Stomach (tissue), 19 donors: ENCODE data around the gene TNS2. TPM values are rescaled to one million over a fixed set of nuclear protein-coding genes. Genes with fewer than 3 reads are reported as not detected.
A peak's percentile ranks its signal among the peaks of the same experiment; 100 is the strongest.

ENCODE experiments used
- DNase-seq, 2 donors: peaks; one replicate each; pipeline versions ENCODE4 v3.0.0 to v3.0.0-alpha.2; 2013 to 2019
- H3K27ac ChIP-seq, 5 donors: fragments of 200-600 bp in 4 of 5; sonication (generic) in 4 of 5; one replicate each; pipeline ENCODE4 v1.5.1; 2013 to 2019; ENCODE audit warnings: mild to moderate bottlenecking in 1 of 5, moderate library complexity in 1 of 5
- H3K27me3 ChIP-seq, 3 donors: fragments of 200-600 bp; sonication (generic); one replicate each; pipeline ENCODE4 v1.5.1; 2017 to 2019; ENCODE audit warnings: mixed run types in 1 of 3
- H3K36me3 ChIP-seq, 4 donors: fragments of 200-600 bp; sonication (generic); 1 replicate in 3 of 4; 2 replicates in 1 of 4; pipeline ENCODE4 v1.5.1; 2016 to 2019
- H3K4me1 ChIP-seq, 4 donors: fragments of 200-600 bp; sonication (generic); one replicate each; pipeline ENCODE4 v1.5.1; 2016 to 2019
- H3K4me3 ChIP-seq, 4 donors: fragments of 200-600 bp; sonication (generic) in 3 of 4; one replicate each; pipeline ENCODE4 v1.5.1; 2016 to 2019; ENCODE audit warnings: mild to moderate bottlenecking in 1 of 4
- H3K9me3 ChIP-seq, 4 donors: fragments of 200-600 bp; sonication (generic); one replicate each; pipeline ENCODE4 v1.5.1; 2016 to 2019
- EP300 ChIP-seq: sonication (generic); formaldehyde crosslinking; IDR thresholded peaks from one replicate; pipeline ENCODE4 v1.6.1; 2017; ENCODE audit warnings: antibody characterized with exemption
- POLR2A ChIP-seq, 4 donors: fragments of 450-650 bp; IDR thresholded peaks; one replicate each; pipeline ENCODE4 v1.6.1; 2016; ENCODE audit warnings: antibody characterized with exemption in 4 of 4, control low read depth in 2 of 4, mild to moderate bottlenecking in 1 of 4, moderate library complexity in 1 of 4
- POLR2AphosphoS5 ChIP-seq, 3 donors: sonication (generic); formaldehyde crosslinking; IDR thresholded peaks; one replicate each; pipeline ENCODE4 v1.6.1; 2016; ENCODE audit warnings: antibody characterized with exemption in 3 of 3
- WGBS, 5 donors: extraction: QIAGEN DNeasy Blood & Tissue Kit in 3 of 5; methylation state at CpG; one replicate each; pipeline versions ENCODE4 v1.1.5 to v1.1.7; 2013 to 2018; 5-methylcytosine and 5-hydroxymethylcytosine counted together
- intact Hi-C: fragments of 100-400 bp; cut with DNase I; formaldehyde crosslinking; loops from one replicate; pipeline ENCODE4 v1.15.1; 2023; ENCODE audit warnings: low total_unique reads
- long read RNA-seq, 10 donors: transcript quantifications; one replicate each; lab custom pipeline, GENCODE V29; 2026
- polyA plus RNA-seq, 3 donors: library from polyadenylated mRNA; stranded (reverse); fragments of 200-250 nt; gene quantifications; one replicate each; pipeline ENCODE4 v1.2.3, GENCODE V29; 2013
- total RNA-seq, 5 donors: library from RNA; depleted of rRNA; stranded (reverse); fragments of >200 nt; gene quantifications; one replicate each; pipeline versions ENCODE4 v1.1.0 to v1.2.3, GENCODE V29; 2014 to 2016
- TF ChIP-seq, protein P1 (sequence below), 7 experiments: fragments of 450-650 bp in 4 of 7; fragments of 200-600 bp in 3 of 7; sonication (generic) in 3 of 7; IDR thresholded peaks; one replicate each; pipeline ENCODE4 v1.5.1; 2016 to 2019; ENCODE audit warnings: antibody characterized with exemption in 7 of 7, control low read depth in 2 of 7, mild to moderate bottlenecking in 1 of 7
- donor health status: healthy with polysubstance abuse.
- donor health status: Bipolar disorder and iron deficiency.
- donor health status: healthy.

TNS2 gene, protein sequence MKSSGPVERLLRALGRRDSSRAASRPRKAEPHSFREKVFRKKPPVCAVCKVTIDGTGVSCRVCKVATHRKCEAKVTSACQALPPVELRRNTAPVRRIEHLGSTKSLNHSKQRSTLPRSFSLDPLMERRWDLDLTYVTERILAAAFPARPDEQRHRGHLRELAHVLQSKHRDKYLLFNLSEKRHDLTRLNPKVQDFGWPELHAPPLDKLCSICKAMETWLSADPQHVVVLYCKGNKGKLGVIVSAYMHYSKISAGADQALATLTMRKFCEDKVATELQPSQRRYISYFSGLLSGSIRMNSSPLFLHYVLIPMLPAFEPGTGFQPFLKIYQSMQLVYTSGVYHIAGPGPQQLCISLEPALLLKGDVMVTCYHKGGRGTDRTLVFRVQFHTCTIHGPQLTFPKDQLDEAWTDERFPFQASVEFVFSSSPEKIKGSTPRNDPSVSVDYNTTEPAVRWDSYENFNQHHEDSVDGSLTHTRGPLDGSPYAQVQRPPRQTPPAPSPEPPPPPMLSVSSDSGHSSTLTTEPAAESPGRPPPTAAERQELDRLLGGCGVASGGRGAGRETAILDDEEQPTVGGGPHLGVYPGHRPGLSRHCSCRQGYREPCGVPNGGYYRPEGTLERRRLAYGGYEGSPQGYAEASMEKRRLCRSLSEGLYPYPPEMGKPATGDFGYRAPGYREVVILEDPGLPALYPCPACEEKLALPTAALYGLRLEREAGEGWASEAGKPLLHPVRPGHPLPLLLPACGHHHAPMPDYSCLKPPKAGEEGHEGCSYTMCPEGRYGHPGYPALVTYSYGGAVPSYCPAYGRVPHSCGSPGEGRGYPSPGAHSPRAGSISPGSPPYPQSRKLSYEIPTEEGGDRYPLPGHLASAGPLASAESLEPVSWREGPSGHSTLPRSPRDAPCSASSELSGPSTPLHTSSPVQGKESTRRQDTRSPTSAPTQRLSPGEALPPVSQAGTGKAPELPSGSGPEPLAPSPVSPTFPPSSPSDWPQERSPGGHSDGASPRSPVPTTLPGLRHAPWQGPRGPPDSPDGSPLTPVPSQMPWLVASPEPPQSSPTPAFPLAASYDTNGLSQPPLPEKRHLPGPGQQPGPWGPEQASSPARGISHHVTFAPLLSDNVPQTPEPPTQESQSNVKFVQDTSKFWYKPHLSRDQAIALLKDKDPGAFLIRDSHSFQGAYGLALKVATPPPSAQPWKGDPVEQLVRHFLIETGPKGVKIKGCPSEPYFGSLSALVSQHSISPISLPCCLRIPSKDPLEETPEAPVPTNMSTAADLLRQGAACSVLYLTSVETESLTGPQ (N-terminal part only)
- total RNA-seq (100 to 1,000 TPM in 2 of 5 donors, 10 to 100 TPM in 3; 38.5 to 164 (median 44.2) TPM), polyA plus RNA-seq (100 to 1,000 TPM in 1 of 3 donors, 10 to 100 TPM in 2; 71.0 to 104 (median 76.5) TPM)
- long read RNA-seq, donor 1, partial matches to known transcripts: 6 of 7 reads
- long read RNA-seq, donor 1, other reads (novel, unspliced or antisense): 0 of 7 reads
- long read RNA-seq, donor 2, partial matches to known transcripts: 0 of 1 reads
- long read RNA-seq, donor 2, other reads (novel, unspliced or antisense): 0 of 1 reads
- long read RNA-seq, donor 3, partial matches to known transcripts: 0 of 2 reads
- long read RNA-seq, donor 3, other reads (novel, unspliced or antisense): 0 of 2 reads
- long read RNA-seq, donor 4: 0 reads
- long read RNA-seq, donor 5, partial matches to known transcripts: 10 of 13 reads
- long read RNA-seq, donor 5, other reads (novel, unspliced or antisense): 0 of 13 reads
- long read RNA-seq, donor 6, full-length matches to known transcripts: 4 of 19 reads
- long read RNA-seq, donor 6, partial matches to known transcripts: 15 of 19 reads
- long read RNA-seq, donor 6, other reads (novel, unspliced or antisense): 0 of 19 reads
- long read RNA-seq, donor 7, partial matches to known transcripts: 33 of 43 reads
- long read RNA-seq, donor 7, other reads (novel, unspliced or antisense): 6 of 43 reads
- long read RNA-seq, donor 8, partial matches to known transcripts: 0 of 2 reads
- long read RNA-seq, donor 8, other reads (novel, unspliced or antisense): 0 of 2 reads
- long read RNA-seq, donor 9, partial matches to known transcripts: 0 of 3 reads
- long read RNA-seq, donor 9, other reads (novel, unspliced or antisense): 0 of 3 reads
- long read RNA-seq, donor 10, partial matches to known transcripts: 0 of 1 reads
- long read RNA-seq, donor 10, other reads (novel, unspliced or antisense): 0 of 1 reads

DNA sequence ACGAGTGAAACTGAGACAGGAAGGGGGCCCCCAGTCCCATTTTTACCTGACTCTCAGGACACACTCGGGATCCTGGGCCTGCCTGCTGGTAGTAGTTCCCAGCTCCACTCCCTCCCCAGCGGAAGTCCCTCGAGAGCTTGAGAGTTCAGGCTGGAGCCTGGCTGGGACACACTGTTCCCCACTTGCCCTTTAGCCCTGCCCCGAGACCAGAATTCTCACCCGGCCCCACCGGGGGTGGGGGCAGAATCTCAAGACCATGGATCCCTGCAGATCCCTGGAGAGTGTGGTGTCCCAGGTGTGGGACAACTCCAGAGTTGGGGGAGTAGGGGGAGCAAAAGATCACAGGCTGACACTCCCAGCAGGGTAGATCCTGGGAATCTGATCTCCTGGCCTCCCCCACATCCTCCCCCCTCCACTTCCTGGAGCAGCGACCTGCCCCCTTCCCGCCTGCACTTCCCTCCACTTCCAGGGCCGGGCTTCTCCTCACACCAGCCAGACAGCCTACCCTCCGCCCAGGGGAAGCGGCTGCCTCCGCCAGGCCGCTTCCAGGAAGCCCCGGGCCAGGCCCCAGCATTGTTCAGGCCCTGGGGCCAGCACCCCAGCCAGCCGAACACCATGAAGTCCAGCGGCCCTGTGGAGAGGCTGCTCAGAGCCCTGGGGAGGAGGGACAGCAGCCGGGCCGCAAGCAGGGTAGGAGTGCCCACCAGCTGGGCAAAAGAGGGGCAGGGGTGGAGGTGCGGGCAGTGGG, at the start of gene TNS2:
Gene TNS2 (plus strand): TSS at position 495 of the 748 bp plus-strand sequence. CDS start 121 bp downstream, at position 616.
- 12 to 24% (median 18%) methylated on average over 14 to 20 of the region's 20 CpGs for WGBS, 5 donors
- TF ChIP-seq POLR2AphosphoS5 (IDR thresholded peaks at IDR 0.05) (peak; percentile 31 to 68 (median 64)), POLR2A (IDR thresholded peaks at IDR 0.05) (peak in 1 of 4 donors; percentile 8), EP300 (peak; percentile 48)
- TF ChIP-seq, protein P1, sequence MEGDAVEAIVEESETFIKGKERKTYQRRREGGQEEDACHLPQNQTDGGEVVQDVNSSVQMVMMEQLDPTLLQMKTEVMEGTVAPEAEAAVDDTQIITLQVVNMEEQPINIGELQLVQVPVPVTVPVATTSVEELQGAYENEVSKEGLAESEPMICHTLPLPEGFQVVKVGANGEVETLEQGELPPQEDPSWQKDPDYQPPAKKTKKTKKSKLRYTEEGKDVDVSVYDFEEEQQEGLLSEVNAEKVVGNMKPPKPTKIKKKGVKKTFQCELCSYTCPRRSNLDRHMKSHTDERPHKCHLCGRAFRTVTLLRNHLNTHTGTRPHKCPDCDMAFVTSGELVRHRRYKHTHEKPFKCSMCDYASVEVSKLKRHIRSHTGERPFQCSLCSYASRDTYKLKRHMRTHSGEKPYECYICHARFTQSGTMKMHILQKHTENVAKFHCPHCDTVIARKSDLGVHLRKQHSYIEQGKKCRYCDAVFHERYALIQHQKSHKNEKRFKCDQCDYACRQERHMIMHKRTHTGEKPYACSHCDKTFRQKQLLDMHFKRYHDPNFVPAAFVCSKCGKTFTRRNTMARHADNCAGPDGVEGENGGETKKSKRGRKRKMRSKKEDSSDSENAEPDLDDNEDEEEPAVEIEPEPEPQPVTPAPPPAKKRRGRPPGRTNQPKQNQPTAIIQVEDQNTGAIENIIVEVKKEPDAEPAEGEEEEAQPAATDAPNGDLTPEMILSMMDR (IDR thresholded peaks at IDR 0.05): no peak
- no peaks in the 10 kb centered on the region for H3K27me3 ChIP-seq
- peaks cover 83 to 94% (median 88%) of the 10 kb centered on the region in 4 donors for H3K4me1 ChIP-seq
- H3K36me3 ChIP-seq: no peaks in the 10 kb centered on the region
- peak within 1 kb of the TSS; percentile 46 to 62 (median 54) for H3K4me3 ChIP-seq
- no peaks in the 10 kb centered on the region for H3K9me3 ChIP-seq
- H3K27ac ChIP-seq: peak within 1 kb of the TSS; percentile 91 to 99 (median 98)
- intact Hi-C loops: no loop called here
- DNase-seq: peak; percentile 76 to 87

DNA sequence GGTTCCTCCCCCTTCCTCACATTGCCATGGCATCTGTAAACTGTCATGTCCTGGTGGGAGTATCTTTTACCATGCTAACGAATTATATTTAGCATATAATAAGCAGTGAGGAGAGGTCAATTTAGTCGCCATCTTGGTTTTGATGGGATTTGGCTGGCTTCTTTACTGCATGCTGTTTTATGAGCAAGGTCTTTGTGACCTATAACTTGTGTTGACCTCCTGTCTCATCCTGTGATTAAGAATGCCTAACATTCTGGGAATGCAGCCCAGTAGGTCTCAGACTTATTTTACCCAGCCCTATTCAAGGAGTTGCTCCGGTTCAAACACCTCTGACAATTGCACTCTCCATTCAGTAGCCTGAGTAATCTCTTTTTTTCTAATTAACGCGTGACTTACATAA, 45.7 kb upstream of the TNS2 start:
- Histone ChIP-seq H3K4me1 (peaks cover 22 to 36% (median 34%) of the 10 kb centered on the region in 4 donors), H3K36me3 (peaks cover 0 to 8% (median 3%) of the 10 kb centered on the region in 4 donors), H3K27ac (no peak overlapping the region), H3K4me3 (no peak overlapping the region), H3K27me3 (no peaks in the 10 kb centered on the region), H3K9me3 (no peaks in the 10 kb centered on the region)
- intact Hi-C loops: no loop called here
- no peak for DNase-seq
- no peak for TF ChIP-seq POLR2AphosphoS5 (IDR thresholded peaks at IDR 0.05)
- no peak for TF ChIP-seq POLR2A (IDR thresholded peaks at IDR 0.05)
- TF ChIP-seq, protein P1 (IDR thresholded peaks at IDR 0.05): no peak
- TF ChIP-seq EP300: no peak
- 45 to 58% (median 49%) methylated on average over 5 of the region's 5 CpGs for WGBS, 5 donors

DNA sequence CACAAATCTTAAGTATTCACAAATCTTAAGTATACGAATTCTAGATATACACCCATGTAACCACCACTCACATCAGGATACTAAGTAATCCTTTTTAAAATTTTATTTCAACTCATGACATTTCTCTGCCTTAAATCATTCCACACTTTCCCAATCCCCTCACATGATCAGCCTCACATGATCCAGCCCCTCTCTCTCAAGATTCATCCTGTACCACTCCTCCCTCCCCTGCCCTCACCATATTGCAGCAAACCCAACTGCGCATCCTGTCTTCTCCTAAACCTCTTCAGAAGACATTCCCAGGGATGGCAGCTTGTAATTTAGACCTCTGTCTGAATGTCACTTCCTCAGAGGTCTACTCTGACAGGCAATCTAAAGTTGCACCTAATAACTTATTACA, 45.3 kb upstream of the TNS2 start:
- no peak for DNase-seq
- no peaks in the 10 kb centered on the region for H3K27me3 ChIP-seq
- no peak overlapping the region for H3K4me3 ChIP-seq
- intact Hi-C loops: no loop called here
- 63 to 75% (median 69%) methylated on average over 2 of the region's 2 CpGs for WGBS, 5 donors
- peaks cover 26 to 40% (median 38%) of the 10 kb centered on the region in 4 donors for H3K4me1 ChIP-seq
- H3K36me3 ChIP-seq: peaks cover 0 to 13% (median 4%) of the 10 kb centered on the region in 4 donors
- H3K27ac ChIP-seq: peak overlapping the region in 1 of 5 donors; percentile 95
- no peaks in the 10 kb centered on the region for H3K9me3 ChIP-seq
- no peak for TF ChIP-seq POLR2A (IDR thresholded peaks at IDR 0.05)
- no peak for TF ChIP-seq EP300
- TF ChIP-seq POLR2AphosphoS5 (IDR thresholded peaks at IDR 0.05): no peak
- TF ChIP-seq, protein P1 (IDR thresholded peaks at IDR 0.05): no peak
